GM23338 (cell line): ENCODE data around the gene EPS8L3. TPM values are rescaled to one million over a fixed set of nuclear protein-coding genes. Genes with fewer than 3 reads are reported as not detected.

Experiments
- ATAC-seq: fragments of 200-7000 bp; cut with Tn5 transposase; 3 replicates; pipeline ENCODE4 v1.9.1; 2020
- DNase-seq: peaks from one replicate; pipeline ENCODE4 v3.0.0-alpha.2; 2015; ENCODE audit warnings: low spot score
- H2AFZ ChIP-seq: fragments of 200-600 bp; sonication (generic); 2 replicates; pipeline ENCODE4 v1.8.0; 2016; ENCODE audit warnings: antibody characterized with exemption, mild to moderate bottlenecking, moderate library complexity
- H3F3A ChIP-seq: fragments of 200-600 bp; sonication (generic); replicated peaks from 2 replicates; pipeline ENCODE4 v1.8.0; 2017; ENCODE audit warnings: antibody characterized with exemption, mixed run types, low read depth
- H3K27ac ChIP-seq: fragments of 200-600 bp; sonication (generic); 2 replicates; pipeline ENCODE4 v1.6.1; 2016; ENCODE audit warnings: low read depth
- H3K27me3 ChIP-seq: fragments of 200-600 bp; sonication (generic); 2 replicates; pipeline ENCODE4 v1.8.0; 2016; ENCODE audit warnings: mild to moderate bottlenecking, mixed run types, moderate library complexity; ENCODE audit not compliant: insufficient read depth
- H3K36me3 ChIP-seq: fragments of 200-600 bp; sonication (generic); 2 replicates; pipeline ENCODE4 v1.8.0; 2016; ENCODE audit warnings: mild to moderate bottlenecking; ENCODE audit not compliant: insufficient read depth
- H3K4me1 ChIP-seq: fragments of 200-600 bp; sonication (generic); 2 replicates; pipeline ENCODE4 v1.8.0; 2016; ENCODE audit warnings: mild to moderate bottlenecking, moderate library complexity; ENCODE audit not compliant: insufficient read depth
- H3K4me2 ChIP-seq: fragments of 200-600 bp; sonication (generic); 2 replicates; pipeline ENCODE4 v1.7.1; 2017; ENCODE audit warnings: mixed run types
- H3K4me3 ChIP-seq: fragments of 200-600 bp; sonication (generic); 2 replicates; pipeline ENCODE4 v1.6.1; 2016; ENCODE audit warnings: mixed run types
- H3K79me2 ChIP-seq: fragments of 200-600 bp; sonication (generic); replicated peaks from 2 replicates; pipeline ENCODE4 v1.8.0; 2017; ENCODE audit warnings: mild to moderate bottlenecking; ENCODE audit not compliant: insufficient read depth
- H3K9me2 ChIP-seq: fragments of 200-600 bp; sonication (generic); 2 replicates; pipeline ENCODE4 v1.8.0; 2017; ENCODE audit not compliant: insufficient read depth
- H4K20me1 ChIP-seq: fragments of 200-600 bp; sonication (generic); replicated peaks from 2 replicates; pipeline ENCODE4 v1.8.0; 2017; ENCODE audit warnings: mild to moderate bottlenecking; ENCODE audit not compliant: insufficient read depth
- H3K27ac Mint-ChIP-seq: 2 replicates; pipeline ENCODE4 v1.8.0; 2020; ENCODE audit warnings: inconsistent platforms, mild to moderate bottlenecking, moderate library complexity, mixed read lengths
- H3K27me3 Mint-ChIP-seq: 3 replicates; pipeline ENCODE4 v1.8.0; 2022; ENCODE audit warnings: low read depth, mild to moderate bottlenecking, moderate library complexity, mixed read lengths, inconsistent platforms; ENCODE audit not compliant: insufficient read depth, poor library complexity
- H3K36me3 Mint-ChIP-seq: 3 replicates; pipeline ENCODE4 v1.8.0; 2021; ENCODE audit warnings: low read depth, mild to moderate bottlenecking, inconsistent platforms, moderate library complexity, mixed read lengths
- H3K4me1 Mint-ChIP-seq: 3 replicates; pipeline ENCODE4 v1.8.0; 2020; ENCODE audit warnings: mild to moderate bottlenecking, inconsistent platforms, mixed read lengths
- H3K4me3 Mint-ChIP-seq: 3 replicates; pipeline ENCODE4 v1.8.0; 2021; ENCODE audit warnings: moderate library complexity, mild to moderate bottlenecking, inconsistent platforms, mixed read lengths
- H3K9me3 Mint-ChIP-seq: 3 replicates; pipeline ENCODE4 v1.8.0; 2020; ENCODE audit warnings: moderate library complexity, mild to moderate bottlenecking, inconsistent platforms, mixed read lengths
- CREB1 ChIP-seq: fragments of 250-450 bp; sonication (Bioruptor Pico); IDR thresholded peaks from 2 replicates; pipeline ENCODE4 v1.5.0; 2020; ENCODE audit warnings: low read depth, mild to moderate bottlenecking, moderate library complexity
- ETS1 ChIP-seq: IDR thresholded peaks from 2 replicates; pipeline ENCODE4 v1.6.1; 2016; ENCODE audit warnings: antibody characterized with exemption
- EZH2 ChIP-seq: fragments of 200-600 bp; sonication (generic); IDR thresholded peaks from one replicate; pipeline ENCODE4 v1.8.0; 2017; ENCODE audit warnings: antibody characterized with exemption, mild to moderate bottlenecking, low read depth; ENCODE audit not compliant: unreplicated experiment
- EZH2phosphoT487 ChIP-seq: fragments of 200-600 bp; sonication (generic); IDR thresholded peaks from one replicate; pipeline ENCODE4 v1.8.1; 2018; ENCODE audit warnings: antibody characterized with exemption; ENCODE audit not compliant: unreplicated experiment
- JUNB ChIP-seq: IDR thresholded peaks from one replicate; pipeline ENCODE4 v1.6.1; 2016; ENCODE audit warnings: antibody characterized with exemption; ENCODE audit not compliant: unreplicated experiment
- NANOG ChIP-seq: IDR thresholded peaks from 2 replicates; pipeline ENCODE4 v1.6.1; 2016; ENCODE audit warnings: antibody characterized with exemption, borderline replicate concordance
- STAT1 ChIP-seq: IDR thresholded peaks from one replicate; pipeline ENCODE4 v1.6.1; 2016; ENCODE audit warnings: antibody characterized with exemption; ENCODE audit not compliant: unreplicated experiment
- ZNF114 ChIP-seq: fragments of 250-450 bp; sonication (Bioruptor Pico); IDR thresholded peaks from 2 replicates; pipeline ENCODE4 v1.5.0; 2020; ENCODE audit warnings: mild to moderate bottlenecking, moderate library complexity
- ZNF331 ChIP-seq: fragments of 250-450 bp; sonication (Bioruptor Pico); IDR thresholded peaks from 2 replicates; pipeline ENCODE4 v1.5.0; 2020; ENCODE audit warnings: low read depth, mild to moderate bottlenecking, moderate library complexity
- polyA plus RNA-seq: library from polyadenylated mRNA; unstranded; fragments of >200 nt; fragmentation: Nextera tagmentation; extraction: Ambion mirVana; gene quantifications from 2 replicates; pipeline ENCODE4 v1.2.1, GENCODE V29; 2016
- total RNA-seq: library from RNA; depleted of rRNA; stranded (reverse); fragments of >200 nt; shearing (Covaris generic); gene quantifications from 2 replicates; pipeline ENCODE4 v1.2.3, GENCODE V29; 2014
- TF ChIP-seq, protein P1 (sequence below): fragments of 250-450 bp; sonication (Bioruptor Pico); IDR thresholded peaks from 2 replicates; pipeline ENCODE4 v1.5.0; 2020; ENCODE audit warnings: mild to moderate bottlenecking, moderate library complexity
- TF ChIP-seq, protein P2 (sequence below), 2 experiments: fragments of 200-600 bp in 1 of 2; sonication (generic) in 1 of 2; conservative IDR thresholded peaks; 2 replicates each; pipeline versions ENCODE4 v1.5.1 to v1.6.1; 2016 to 2017; ENCODE audit warnings: antibody characterized with exemption in 2 of 2, low read depth in 2 of 2, mild to moderate bottlenecking in 2 of 2, moderate library complexity in 1 of 2
- TF ChIP-seq, protein P3 (sequence below): IDR thresholded peaks from one replicate; pipeline ENCODE4 v1.6.1; 2018; ENCODE audit warnings: antibody characterized with exemption; ENCODE audit not compliant: unreplicated experiment

The EPS8L3 gene
- total and polyA plus RNA-seq, 2 experiments from 2014 or later, result not detected

DNA sequence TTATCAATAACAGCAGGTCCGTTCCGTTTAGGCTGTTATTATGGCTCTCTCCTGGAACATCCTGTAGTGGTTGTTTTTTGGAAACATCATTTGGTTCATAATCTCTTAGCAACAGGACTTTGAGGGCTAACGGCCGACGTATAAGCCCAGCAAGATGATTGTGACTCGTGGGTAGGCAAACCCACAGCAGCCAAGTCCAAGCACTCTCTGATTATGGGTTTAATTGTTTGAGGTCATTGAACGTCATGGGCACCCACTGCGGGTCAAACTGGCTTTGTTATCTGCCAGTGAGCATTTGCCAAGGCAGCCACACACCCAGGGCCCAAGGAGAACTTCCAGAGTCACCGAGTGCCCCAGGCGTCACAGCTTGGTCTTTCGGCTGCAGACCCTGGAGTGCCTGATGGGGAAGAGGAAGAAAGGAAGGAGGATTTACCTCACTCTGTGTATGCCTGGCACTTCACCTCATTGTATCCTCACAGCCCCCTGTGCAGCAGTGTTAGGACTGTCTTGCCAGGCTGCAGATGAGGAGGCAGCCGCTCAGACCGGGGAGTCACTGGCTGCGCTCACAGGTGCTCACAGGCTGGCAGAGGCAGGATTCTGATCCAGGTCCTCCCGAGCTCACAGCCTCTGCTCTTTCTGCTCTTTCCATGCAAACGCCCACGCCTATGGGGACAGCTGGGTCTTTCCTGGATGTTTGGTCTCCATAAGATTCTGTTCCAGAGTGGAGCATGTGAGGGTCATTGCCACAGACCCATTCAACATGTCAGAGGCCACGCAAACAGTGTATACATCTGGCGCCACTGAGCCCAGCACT lies 30.8 kb upstream of the EPS8L3 start:
- Histone ChIP-seq H3K36me3 (no peaks in the 10 kb centered on the region), H3K4me3 (no peak overlapping the region), H3K79me2 (no peaks in the 10 kb centered on the region), H3K27ac (no peak overlapping the region), H3K4me1 (peaks cover 24% of the 10 kb centered on the region; the same call in 1 of the 2 replicates), H2AFZ (peak overlapping the region; percentile 80; the same call in 1 of the 2 replicates), H4K20me1 (no peaks in the 10 kb centered on the region), H3K9me2 (no peaks in the 10 kb centered on the region), H3K4me2 (no peak overlapping the region), H3K27me3 (no peaks in the 10 kb centered on the region), H3F3A (0 out of 2 replicates have a peak, but pooled peaks cover 3% of the 10 kb centered on the region)
- no peak overlapping the region for H3K27ac Mint-ChIP-seq
- ATAC-seq (no peak), DNase-seq (no peak)
- H3K36me3 Mint-ChIP-seq, result no peaks in the 10 kb centered on the region
- peaks cover 37% of the 10 kb centered on the region for H3K4me1 Mint-ChIP-seq
- TF ChIP-seq, protein P1, sequence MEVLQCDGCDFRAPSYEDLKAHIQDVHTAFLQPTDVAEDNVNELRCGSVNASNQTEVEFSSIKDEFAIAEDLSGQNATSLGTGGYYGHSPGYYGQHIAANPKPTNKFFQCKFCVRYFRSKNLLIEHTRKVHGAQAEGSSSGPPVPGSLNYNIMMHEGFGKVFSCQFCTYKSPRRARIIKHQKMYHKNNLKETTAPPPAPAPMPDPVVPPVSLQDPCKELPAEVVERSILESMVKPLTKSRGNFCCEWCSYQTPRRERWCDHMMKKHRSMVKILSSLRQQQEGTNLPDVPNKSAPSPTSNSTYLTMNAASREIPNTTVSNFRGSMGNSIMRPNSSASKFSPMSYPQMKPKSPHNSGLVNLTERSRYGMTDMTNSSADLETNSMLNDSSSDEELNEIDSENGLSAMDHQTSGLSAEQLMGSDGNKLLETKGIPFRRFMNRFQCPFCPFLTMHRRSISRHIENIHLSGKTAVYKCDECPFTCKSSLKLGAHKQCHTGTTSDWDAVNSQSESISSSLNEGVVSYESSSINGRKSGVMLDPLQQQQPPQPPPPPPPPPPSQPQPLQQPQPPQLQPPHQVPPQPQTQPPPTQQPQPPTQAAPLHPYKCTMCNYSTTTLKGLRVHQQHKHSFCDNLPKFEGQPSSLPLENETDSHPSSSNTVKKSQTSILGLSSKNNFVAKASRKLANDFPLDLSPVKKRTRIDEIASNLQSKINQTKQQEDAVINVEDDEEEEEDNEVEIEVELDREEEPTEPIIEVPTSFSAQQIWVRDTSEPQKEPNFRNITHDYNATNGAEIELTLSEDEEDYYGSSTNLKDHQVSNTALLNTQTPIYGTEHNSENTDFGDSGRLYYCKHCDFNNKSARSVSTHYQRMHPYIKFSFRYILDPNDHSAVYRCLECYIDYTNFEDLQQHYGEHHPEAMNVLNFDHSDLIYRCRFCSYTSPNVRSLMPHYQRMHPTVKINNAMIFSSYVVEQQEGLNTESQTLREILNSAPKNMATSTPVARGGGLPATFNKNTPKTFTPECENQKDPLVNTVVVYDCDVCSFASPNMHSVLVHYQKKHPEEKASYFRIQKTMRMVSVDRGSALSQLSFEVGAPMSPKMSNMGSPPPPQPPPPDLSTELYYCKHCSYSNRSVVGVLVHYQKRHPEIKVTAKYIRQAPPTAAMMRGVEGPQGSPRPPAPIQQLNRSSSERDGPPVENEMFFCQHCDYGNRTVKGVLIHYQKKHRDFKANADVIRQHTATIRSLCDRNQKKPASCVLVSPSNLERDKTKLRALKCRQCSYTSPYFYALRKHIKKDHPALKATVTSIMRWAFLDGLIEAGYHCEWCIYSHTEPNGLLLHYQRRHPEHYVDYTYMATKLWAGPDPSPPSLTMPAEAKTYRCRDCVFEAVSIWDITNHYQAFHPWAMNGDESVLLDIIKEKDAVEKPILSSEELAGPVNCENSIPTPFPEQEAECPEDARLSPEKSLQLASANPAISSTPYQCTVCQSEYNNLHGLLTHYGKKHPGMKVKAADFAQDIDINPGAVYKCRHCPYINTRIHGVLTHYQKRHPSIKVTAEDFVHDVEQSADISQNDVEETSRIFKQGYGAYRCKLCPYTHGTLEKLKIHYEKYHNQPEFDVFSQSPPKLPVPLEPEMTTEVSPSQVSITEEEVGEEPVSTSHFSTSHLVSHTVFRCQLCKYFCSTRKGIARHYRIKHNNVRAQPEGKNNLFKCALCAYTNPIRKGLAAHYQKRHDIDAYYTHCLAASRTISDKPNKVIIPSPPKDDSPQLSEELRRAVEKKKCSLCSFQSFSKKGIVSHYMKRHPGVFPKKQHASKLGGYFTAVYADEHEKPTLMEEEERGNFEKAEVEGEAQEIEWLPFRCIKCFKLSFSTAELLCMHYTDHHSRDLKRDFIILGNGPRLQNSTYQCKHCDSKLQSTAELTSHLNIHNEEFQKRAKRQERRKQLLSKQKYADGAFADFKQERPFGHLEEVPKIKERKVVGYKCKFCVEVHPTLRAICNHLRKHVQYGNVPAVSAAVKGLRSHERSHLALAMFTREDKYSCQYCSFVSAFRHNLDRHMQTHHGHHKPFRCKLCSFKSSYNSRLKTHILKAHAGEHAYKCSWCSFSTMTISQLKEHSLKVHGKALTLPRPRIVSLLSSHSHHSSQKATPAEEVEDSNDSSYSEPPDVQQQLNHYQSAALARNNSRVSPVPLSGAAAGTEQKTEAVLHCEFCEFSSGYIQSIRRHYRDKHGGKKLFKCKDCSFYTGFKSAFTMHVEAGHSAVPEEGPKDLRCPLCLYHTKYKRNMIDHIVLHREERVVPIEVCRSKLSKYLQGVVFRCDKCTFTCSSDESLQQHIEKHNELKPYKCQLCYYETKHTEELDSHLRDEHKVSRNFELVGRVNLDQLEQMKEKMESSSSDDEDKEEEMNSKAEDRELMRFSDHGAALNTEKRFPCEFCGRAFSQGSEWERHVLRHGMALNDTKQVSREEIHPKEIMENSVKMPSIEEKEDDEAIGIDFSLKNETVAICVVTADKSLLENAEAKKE, result no peak
- no peak for TF ChIP-seq CREB1 (CRISPR knock-in tag)
- no peak for TF ChIP-seq JUNB
- no peak for TF ChIP-seq NANOG
- TF ChIP-seq ZNF114 (CRISPR knock-in tag), result no peak
- TF ChIP-seq EZH2, result no peak
- no peak for TF ChIP-seq ZNF331
- TF ChIP-seq ETS1, result no peak
- TF ChIP-seq, protein P2, sequence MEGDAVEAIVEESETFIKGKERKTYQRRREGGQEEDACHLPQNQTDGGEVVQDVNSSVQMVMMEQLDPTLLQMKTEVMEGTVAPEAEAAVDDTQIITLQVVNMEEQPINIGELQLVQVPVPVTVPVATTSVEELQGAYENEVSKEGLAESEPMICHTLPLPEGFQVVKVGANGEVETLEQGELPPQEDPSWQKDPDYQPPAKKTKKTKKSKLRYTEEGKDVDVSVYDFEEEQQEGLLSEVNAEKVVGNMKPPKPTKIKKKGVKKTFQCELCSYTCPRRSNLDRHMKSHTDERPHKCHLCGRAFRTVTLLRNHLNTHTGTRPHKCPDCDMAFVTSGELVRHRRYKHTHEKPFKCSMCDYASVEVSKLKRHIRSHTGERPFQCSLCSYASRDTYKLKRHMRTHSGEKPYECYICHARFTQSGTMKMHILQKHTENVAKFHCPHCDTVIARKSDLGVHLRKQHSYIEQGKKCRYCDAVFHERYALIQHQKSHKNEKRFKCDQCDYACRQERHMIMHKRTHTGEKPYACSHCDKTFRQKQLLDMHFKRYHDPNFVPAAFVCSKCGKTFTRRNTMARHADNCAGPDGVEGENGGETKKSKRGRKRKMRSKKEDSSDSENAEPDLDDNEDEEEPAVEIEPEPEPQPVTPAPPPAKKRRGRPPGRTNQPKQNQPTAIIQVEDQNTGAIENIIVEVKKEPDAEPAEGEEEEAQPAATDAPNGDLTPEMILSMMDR (conservative IDR thresholded peaks at IDR 0.05; ENCODE audit: low read depth in 2 of 2), result no peak
- TF ChIP-seq STAT1, result no peak
- TF ChIP-seq, protein P3, sequence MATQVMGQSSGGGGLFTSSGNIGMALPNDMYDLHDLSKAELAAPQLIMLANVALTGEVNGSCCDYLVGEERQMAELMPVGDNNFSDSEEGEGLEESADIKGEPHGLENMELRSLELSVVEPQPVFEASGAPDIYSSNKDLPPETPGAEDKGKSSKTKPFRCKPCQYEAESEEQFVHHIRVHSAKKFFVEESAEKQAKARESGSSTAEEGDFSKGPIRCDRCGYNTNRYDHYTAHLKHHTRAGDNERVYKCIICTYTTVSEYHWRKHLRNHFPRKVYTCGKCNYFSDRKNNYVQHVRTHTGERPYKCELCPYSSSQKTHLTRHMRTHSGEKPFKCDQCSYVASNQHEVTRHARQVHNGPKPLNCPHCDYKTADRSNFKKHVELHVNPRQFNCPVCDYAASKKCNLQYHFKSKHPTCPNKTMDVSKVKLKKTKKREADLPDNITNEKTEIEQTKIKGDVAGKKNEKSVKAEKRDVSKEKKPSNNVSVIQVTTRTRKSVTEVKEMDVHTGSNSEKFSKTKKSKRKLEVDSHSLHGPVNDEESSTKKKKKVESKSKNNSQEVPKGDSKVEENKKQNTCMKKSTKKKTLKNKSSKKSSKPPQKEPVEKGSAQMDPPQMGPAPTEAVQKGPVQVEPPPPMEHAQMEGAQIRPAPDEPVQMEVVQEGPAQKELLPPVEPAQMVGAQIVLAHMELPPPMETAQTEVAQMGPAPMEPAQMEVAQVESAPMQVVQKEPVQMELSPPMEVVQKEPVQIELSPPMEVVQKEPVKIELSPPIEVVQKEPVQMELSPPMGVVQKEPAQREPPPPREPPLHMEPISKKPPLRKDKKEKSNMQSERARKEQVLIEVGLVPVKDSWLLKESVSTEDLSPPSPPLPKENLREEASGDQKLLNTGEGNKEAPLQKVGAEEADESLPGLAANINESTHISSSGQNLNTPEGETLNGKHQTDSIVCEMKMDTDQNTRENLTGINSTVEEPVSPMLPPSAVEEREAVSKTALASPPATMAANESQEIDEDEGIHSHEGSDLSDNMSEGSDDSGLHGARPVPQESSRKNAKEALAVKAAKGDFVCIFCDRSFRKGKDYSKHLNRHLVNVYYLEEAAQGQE, result no peak
- no peak for TF ChIP-seq EZH2phosphoT487
- H3K9me3 Mint-ChIP-seq, result no peaks in the 10 kb centered on the region
- no peak overlapping the region for H3K4me3 Mint-ChIP-seq
- H3K27me3 Mint-ChIP-seq, result peaks cover 7% of the 10 kb centered on the region
